DND-41 (cell line): ENCODE data around the gene RANBP9.

Source experiments
- ATAC-seq: fragments of 200-7000 bp; cut with Tn5 transposase; 3 replicates; pipeline ENCODE4 v1.9.1; 2021; ENCODE audit warnings: low read depth; ENCODE audit not compliant: insufficient read depth
- DNase-seq: peaks from one replicate; pipeline ENCODE4 v3.0.0-alpha.2; 2020
- H2AFZ ChIP-seq: 2 replicates; pipeline ENCODE4 v1.6.0; 2012; ENCODE audit warnings: low read depth, low read length
- H3K27ac ChIP-seq: 2 replicates; pipeline ENCODE4 v1.5.1; 2012; ENCODE audit warnings: low read length, inconsistent platforms
- H3K27me3 ChIP-seq: fragments of 200-600 bp; sonication (generic); 2 replicates; pipeline ENCODE4 v1.6.0; 2012; ENCODE audit warnings: low read length, mild to moderate bottlenecking, inconsistent platforms; ENCODE audit not compliant: insufficient read depth, poor library complexity
- H3K36me3 ChIP-seq: 2 replicates; pipeline ENCODE4 v1.5.1; 2012; ENCODE audit warnings: low read length, inconsistent platforms; ENCODE audit not compliant: insufficient read depth
- H3K4me1 ChIP-seq: 2 replicates; pipeline ENCODE4 v1.5.1; 2012; ENCODE audit warnings: mild to moderate bottlenecking, low read length; ENCODE audit not compliant: insufficient read depth
- H3K4me2 ChIP-seq: 2 replicates; pipeline ENCODE4 v1.6.0; 2012; ENCODE audit warnings: mild to moderate bottlenecking, moderate library complexity, low read length, inconsistent platforms; ENCODE audit not compliant: insufficient read depth
- H3K4me3 ChIP-seq, 2 experiments: fragments of 200-600 bp in 1 of 2; shearing (Covaris generic) in 1 of 2; 2 replicates each; pipeline ENCODE4 v1.5.1; 2012 to 2016; ENCODE audit warnings: inconsistent platforms in 2 of 2, low read length in 2 of 2, mild to moderate bottlenecking in 2 of 2, low read depth in 1 of 2, moderate library complexity in 1 of 2
- H3K79me2 ChIP-seq: 2 replicates; pipeline ENCODE4 v1.6.0; 2012; ENCODE audit warnings: low read length, inconsistent platforms; ENCODE audit not compliant: insufficient read depth
- H3K9ac ChIP-seq: 2 replicates; pipeline ENCODE4 v1.6.0; 2012; ENCODE audit warnings: low read depth, mild to moderate bottlenecking, inconsistent platforms, low read length, moderate library complexity
- H3K9me3 ChIP-seq: 2 replicates; pipeline ENCODE4 v1.5.1; 2012; ENCODE audit warnings: low read length, moderate library complexity, mild to moderate bottlenecking, inconsistent platforms; ENCODE audit not compliant: insufficient read depth, severe bottlenecking
- H4K20me1 ChIP-seq: 2 replicates; pipeline ENCODE4 v1.6.0; 2012; ENCODE audit warnings: low read length; ENCODE audit not compliant: insufficient read depth
- EZH2 ChIP-seq: IDR thresholded peaks from 3 replicates; pipeline ENCODE4 v1.6.1; 2012; ENCODE audit warnings: borderline replicate concordance, low read depth, mild to moderate bottlenecking, moderate library complexity, low read length, inconsistent platforms; ENCODE audit not compliant: severe bottlenecking
- TF ChIP-seq, protein P1 (sequence below): IDR thresholded peaks from 2 replicates; pipeline ENCODE4 v1.5.1; 2012; ENCODE audit warnings: borderline replicate concordance, low read length, moderate library complexity, mild to moderate bottlenecking; ENCODE audit not compliant: poor library complexity, severe bottlenecking; ENCODE audit errors: extremely low read depth

The RANBP9 gene

DNA sequence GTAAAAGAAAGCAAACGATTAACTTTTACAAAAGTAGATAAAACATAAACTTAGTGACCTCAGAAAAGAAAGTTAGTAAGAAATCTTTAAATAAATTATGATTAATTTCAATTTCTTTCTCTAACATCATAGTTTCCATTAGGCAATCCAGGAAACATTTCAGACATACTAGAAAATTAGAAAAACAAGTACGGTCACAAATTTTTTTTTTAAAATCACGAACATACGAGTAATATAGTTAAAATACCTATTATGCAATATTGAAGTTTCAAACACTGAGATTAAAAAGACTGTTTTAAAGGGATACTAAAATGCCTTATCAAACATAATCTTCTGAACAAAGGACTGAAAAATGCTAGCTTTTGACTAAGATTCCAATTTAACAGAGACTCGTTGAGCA, 70.3 kb downstream of the RANBP9 start:
- no peak overlapping the region for H3K9ac ChIP-seq
- no peaks in the 10 kb centered on the region for H3K79me2 ChIP-seq
- no peaks in the 10 kb centered on the region for H4K20me1 ChIP-seq
- H3K4me3 ChIP-seq, result no peak overlapping the region
- H3K27ac ChIP-seq, result no peak overlapping the region
- H2AFZ ChIP-seq, result no peak overlapping the region
- H3K27me3 ChIP-seq, result no peaks in the 10 kb centered on the region
- DNase-seq, result no peak
- H3K9me3 ChIP-seq, result no peaks in the 10 kb centered on the region
- no peak for ATAC-seq
- H3K4me2 ChIP-seq, result no peak overlapping the region
- TF ChIP-seq, protein P1, sequence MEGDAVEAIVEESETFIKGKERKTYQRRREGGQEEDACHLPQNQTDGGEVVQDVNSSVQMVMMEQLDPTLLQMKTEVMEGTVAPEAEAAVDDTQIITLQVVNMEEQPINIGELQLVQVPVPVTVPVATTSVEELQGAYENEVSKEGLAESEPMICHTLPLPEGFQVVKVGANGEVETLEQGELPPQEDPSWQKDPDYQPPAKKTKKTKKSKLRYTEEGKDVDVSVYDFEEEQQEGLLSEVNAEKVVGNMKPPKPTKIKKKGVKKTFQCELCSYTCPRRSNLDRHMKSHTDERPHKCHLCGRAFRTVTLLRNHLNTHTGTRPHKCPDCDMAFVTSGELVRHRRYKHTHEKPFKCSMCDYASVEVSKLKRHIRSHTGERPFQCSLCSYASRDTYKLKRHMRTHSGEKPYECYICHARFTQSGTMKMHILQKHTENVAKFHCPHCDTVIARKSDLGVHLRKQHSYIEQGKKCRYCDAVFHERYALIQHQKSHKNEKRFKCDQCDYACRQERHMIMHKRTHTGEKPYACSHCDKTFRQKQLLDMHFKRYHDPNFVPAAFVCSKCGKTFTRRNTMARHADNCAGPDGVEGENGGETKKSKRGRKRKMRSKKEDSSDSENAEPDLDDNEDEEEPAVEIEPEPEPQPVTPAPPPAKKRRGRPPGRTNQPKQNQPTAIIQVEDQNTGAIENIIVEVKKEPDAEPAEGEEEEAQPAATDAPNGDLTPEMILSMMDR, result no peak
- no peak for TF ChIP-seq EZH2
- H3K4me1 ChIP-seq, result no peaks in the 10 kb centered on the region
- H3K36me3 ChIP-seq, result peaks cover 94% of the 10 kb centered on the region

DNA sequence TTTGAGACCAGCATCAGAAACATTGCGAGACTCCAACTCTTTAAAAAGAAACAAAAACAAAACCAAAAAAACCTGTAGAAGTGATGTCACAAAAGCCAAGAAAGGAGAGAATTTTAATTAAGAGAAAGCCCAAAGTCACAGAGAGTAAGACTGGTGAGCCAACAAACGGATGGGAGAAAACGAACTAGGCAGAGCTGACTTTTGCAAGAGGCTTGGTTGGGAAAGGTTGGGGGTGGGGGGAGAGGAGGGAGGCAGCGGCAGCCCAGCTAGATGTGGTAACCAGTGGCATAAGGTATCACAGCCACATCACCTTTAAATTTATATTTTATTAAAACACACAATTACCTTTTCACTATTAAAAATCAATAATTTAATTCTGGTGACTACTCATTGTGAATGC, 73.0 kb downstream of the RANBP9 start:
- H3K9ac ChIP-seq, result no peak overlapping the region
- no peaks in the 10 kb centered on the region for H3K79me2 ChIP-seq
- H3K4me3 ChIP-seq, result no peak overlapping the region
- ATAC-seq (no peak), DNase-seq (no peak)
- no peak overlapping the region for H3K27ac ChIP-seq
- TF ChIP-seq, protein P1, result no peak
- TF ChIP-seq EZH2, result no peak
- peaks cover 89% of the 10 kb centered on the region for H3K36me3 ChIP-seq
- H3K27me3 ChIP-seq, result no peaks in the 10 kb centered on the region
- H2AFZ ChIP-seq, result no peak overlapping the region
- no peaks in the 10 kb centered on the region for H3K9me3 ChIP-seq
- no peak overlapping the region for H3K4me2 ChIP-seq
- no peaks in the 10 kb centered on the region for H4K20me1 ChIP-seq
- H3K4me1 ChIP-seq, result no peaks in the 10 kb centered on the region

DNA sequence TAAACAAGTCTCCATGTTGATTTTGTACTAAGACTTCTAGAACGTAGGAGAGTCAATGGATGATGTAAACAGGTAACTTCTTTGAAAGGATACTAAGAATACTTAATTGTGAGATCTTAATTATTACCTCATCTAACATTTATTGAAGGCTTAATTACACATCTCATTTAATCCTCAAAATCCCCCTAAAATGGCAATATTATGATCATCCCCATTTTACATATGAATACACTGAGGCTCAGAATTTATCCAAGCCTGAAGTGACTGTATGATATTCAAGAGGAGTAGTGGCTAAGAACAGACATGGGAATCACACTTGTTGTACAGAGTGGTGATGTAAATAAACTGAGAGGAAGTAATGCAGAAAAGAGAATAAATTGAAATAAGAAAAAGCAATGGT, 73.6 kb downstream of the RANBP9 start:
- no peaks in the 10 kb centered on the region for H3K4me1 ChIP-seq
- no peaks in the 10 kb centered on the region for H3K79me2 ChIP-seq
- no peak overlapping the region for H2AFZ ChIP-seq
- ATAC-seq, result no peak
- H4K20me1 ChIP-seq, result no peaks in the 10 kb centered on the region
- no peaks in the 10 kb centered on the region for H3K9me3 ChIP-seq
- H3K9ac ChIP-seq, result no peak overlapping the region
- peaks cover 83% of the 10 kb centered on the region for H3K36me3 ChIP-seq
- no peaks in the 10 kb centered on the region for H3K27me3 ChIP-seq
- DNase-seq, result no peak
- H3K4me2 ChIP-seq, result no peak overlapping the region
- H3K27ac ChIP-seq, result no peak overlapping the region
- no peak overlapping the region for H3K4me3 ChIP-seq
- no peak for TF ChIP-seq EZH2
- TF ChIP-seq, protein P1, result no peak
